Right renal cortex interstitium (tissue), 3 donors: ENCODE measurements around the gene ZC3H4. TPM values are rescaled to one million over a fixed set of nuclear protein-coding genes. Genes with fewer than 3 reads are reported as not detected.
"Not testable (repeated sequence)": the region's sequence is repeated elsewhere in the genome, so short reads cannot be mapped to it uniquely, and the experiment has no call there.

ENCODE experiments used
- DNase-seq, 3 donors: peaks; one replicate each; pipeline ENCODE4 v3.0.0-alpha.2; 2013; ENCODE audit warnings: low read depth in 3 of 3, low spot score in 2 of 3
- polyA plus RNA-seq, 3 donors: library from polyadenylated mRNA; unstranded; fragments of 120-200 nt; gene quantifications; one replicate each; pipeline ENCODE4 v1.2.1, GENCODE V29; 2013; ENCODE audit not compliant: insufficient read length in 3 of 3

The ZC3H4 gene
- polyA plus RNA-seq, 3 donors: 35.2 to 37.1 (median 36.2) TPM

- no peak for DNase-seq
These were observed 4.4 kb downstream of the ZC3H4 start for GRCh38 chr19:47109177-47109540.

DNA sequence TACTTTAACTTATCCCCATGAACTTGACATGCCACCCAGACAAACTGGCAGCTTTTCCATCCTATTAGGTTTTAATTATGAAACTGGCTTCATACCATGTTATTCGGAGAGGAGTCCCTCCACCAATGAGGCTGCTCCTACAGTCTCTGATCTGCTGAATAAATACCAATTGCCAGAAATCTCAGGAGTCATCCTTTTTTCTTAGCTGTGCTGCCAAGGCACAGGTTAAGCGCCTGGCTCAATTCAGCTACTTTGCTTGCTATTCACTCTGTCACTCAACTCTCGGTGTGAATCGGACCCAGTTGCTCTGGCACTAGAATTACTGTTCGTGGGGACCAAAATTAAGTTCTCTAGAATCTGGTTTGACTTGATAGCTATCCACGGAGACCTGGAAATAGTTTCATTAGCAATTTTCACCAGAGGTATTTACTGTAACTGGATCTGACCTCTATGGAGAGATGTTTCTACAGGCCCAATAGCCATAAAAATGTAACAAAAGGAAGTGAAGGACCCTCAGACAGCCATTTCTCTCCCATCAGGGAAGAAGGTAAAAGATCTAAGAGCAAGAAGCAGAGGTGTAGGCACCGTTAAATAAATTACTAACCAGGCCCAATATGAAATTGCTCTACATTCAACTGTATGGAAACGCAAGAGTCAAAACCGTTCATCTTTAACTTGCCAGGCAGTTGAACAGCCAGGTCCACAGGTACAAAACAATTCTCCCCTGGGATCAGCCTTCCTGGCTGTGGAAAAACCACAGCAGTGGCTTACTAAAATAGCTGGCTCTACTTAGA lies 5.4 kb downstream of the ZC3H4 start:
- DNase-seq: no peak

GRCh38 chr19:47107202-47107952 lies 6.2 kb downstream of the ZC3H4 start:
- DNase-seq: no peak

DNA sequence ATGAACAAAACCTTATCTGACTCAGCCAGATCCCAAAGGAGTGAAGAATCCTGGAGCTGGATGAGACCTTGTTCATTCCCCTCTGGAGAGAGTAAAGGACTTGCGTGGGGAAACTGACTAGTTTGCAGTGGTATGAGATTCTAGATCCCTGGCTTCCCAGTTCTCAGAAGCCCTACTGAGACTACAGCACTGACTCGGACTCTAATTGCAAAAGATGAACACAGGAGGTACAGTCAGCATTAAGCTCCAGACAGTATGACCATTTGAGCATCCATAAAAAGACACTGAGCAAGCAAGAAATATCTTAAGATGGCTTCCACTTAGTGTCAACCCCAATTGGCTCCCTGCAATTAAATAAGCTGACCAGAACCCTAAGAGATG lies 6.8 kb downstream of the ZC3H4 start:
- no peak for DNase-seq

DNA sequence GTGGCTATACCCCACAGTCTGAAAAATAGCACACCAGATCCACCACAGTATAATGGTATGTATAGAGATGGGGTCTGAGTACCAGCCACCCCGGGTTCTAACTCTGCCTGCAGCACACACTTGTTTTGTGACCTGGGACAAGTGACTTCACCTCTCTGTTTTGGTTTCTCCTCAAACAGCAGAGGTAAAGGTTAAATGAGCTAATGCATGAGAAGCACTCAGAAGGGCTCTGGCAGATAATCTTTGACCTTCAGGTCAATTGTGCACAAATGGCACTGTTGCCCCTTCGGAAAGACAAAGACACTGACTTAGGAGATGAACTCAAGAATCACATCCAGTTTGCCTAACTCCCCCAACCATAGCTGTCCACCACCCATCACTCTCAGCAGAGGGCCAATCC lies 7.7 kb downstream of the ZC3H4 start:
- no peak for DNase-seq

DNA sequence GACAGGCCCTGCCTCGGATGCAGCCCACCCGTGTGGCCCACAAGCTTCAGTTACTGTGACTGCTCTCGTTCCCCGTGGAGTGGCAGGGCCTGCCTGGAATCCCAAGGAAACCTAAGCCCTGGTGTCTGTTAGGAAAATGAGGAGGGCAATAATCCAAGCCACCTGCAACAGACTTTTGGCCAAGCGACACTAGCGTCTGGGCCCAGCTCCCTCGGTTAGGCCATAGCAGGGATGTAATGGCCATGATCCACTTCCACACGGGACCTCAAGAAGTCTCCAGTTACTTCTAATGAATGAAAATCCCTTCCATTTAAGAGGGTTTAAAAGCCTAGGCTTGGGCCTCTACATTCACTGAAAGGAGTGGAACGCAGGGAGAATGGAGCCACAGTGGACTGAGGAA lies 8.9 kb downstream of the ZC3H4 start:
- no peak for DNase-seq

DNA sequence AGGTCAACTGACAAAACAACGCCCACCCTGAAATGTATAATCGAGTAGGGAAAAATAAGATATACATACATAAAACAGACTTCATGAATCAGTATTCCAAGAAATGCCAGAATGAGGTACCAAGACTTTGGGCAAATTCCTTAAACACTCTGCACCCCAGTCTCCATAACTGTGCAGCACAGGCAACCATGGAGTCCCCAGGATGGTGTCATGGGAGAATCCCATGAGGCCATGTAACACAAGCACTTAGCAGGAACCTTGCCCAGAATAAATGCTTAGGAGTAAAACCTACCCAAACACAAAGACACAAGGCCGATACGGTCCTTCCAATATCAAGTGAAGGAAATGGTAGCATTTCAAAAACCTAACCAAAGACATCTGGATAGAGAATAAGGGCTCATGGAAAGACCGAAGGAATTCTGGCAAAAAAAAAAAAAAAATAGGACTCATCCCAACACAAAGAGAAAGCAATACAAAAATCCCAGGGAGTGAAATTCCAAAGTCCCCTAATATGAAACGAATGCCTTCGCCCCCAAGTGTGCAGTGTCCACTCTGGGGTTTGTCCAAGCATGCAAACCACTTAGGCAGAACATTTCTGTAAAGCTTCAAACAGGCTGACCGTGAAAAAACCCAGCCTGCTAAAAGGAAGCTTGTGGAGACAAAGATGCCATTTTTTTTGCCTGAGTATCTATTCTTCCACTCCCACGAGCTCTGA lies 11.1 kb downstream of the ZC3H4 start:
- no peak for DNase-seq

DNA sequence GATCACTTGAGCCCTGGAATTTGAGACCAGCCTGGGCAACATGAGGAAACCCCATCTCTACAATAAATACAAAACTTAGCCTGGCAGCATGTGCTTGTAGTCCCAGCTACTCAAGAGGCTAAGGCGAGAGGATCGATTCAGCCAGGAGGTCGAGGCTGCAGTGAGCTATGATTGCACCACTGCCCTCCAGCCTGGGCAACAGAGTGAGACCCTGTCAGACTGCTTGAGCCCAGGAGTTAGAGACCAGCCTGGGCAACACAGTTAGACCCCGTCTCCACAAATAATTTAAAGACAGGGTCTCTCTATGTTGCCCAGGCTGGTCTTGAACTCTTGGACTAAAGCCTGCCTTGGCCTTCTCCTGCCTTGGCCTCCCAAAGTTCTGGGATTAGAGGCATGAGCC lies 12.5 kb downstream of the ZC3H4 start:
- not testable (repeated sequence) for DNase-seq

DNA sequence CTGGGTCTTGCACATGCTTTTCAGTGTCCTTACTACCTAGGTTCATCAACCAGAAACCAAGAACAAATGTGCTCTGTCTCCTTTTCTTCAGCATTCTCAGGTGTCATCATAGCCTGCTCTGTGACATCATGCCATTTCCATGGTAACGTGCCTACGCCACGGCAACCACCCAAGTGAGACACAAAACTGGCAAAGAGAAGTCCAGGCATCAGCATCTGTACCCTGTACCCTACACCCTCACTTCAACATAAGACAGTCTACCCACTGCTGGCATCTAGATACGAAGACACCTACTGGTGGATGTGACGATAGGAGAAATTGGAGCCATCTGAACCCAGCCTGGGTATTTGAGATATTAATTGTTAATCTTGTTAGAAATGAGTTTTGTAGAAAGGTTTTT lies 13.3 kb downstream of the ZC3H4 start:
- no peak for DNase-seq

DNA sequence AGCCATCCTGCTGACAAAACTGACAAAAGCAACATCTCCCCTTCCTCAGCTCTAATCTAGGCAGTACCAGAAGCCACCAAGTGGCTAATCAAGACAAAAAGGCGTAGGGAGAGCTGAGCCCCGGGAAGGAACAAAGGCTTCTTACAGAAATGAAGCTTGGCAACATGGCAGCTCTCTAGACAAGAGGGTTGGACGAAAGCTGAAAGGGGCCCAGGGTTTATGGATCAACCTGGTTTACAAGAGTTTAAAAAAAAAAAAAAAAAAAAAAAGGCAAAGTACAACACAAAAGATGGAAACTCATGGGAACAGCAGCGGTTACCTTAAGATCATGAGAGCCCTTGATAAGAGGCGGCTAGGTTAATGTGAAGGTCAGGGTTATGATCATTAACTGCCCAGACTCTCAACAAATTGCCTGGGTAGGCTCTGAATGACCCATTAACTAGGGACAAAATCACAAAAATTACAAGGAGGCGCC lies 14.0 kb downstream of the ZC3H4 start:
- DNase-seq: no peak

DNA sequence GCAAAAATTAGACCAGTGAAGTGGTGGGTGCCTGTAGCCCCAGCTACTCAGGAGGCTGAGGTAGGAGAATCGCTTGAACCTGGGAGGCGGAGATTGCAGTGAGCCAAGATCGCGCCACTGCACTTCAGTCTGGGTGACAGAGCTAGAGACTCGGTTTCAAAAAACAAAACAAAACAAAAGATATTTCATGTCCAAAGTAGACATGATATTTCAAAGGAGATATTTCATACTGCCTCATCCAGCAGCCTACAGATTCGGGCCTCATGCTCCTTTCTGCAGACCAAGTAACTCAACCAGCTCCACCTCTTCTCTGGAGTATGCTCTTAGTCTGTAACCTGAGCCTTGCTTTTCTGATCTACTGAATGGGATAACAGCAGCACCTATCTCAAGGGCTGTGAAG lies 15.0 kb downstream of the ZC3H4 start:
- no peak for DNase-seq

DNA sequence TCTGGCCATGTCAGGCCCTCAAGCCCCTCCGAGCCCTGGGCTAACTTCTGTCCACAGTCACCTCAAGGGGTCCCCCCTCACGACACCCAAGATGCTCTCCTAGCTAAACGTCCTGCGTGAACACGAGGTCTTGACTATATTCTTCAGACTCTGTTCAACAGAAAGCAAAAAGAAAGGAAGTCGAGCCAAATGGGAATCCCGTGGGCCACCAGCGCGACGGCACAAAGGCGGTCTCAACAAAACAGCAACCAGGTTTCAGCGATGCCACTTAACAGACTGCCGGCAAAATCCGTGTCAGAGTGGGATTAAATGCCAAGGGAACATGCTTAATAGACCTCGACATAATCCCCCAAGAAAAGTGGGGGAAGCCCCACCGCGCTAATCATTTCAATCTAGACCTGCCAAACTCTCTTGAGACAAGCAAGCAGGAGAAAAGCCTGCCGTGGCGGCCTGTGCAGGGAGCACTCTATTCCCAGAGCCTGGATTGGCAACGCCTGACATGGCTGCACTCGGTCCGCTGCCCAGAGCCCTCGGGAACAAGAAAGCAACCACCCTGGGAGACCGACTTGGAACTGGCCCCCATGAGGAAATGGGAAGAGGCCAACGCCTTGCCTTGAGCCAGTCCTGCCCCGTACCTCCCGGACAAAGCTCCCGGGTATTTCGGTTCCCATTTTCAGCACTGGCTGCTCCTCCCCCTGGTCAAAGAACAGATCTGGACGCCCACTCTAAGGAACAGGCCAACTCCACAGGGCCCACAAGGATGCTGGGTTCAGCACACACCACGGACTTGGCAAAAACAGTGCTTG lies 16.0 kb downstream of the ZC3H4 start:
- DNase-seq: no peak

DNA sequence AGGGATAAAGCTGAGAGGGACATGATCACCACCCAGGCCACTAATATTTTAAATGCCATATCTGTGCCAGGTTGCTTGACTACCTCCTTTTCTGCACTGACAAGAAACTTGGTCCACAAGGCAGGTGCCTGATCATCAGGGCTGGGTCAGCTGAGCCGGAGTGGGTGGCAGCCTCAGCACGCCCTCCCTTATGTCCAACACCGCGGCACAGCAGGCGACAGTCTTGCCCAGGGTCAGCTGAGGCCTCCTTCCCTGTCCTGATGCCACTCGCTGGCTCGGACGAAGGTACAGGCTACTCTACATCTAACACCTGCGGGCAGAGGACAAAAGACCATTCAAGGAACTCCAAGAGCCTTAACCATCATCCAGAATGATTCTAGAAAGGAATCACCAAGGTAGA lies 16.9 kb downstream of the ZC3H4 start:
- no peak for DNase-seq

GRCh38 chr19:47096100-47096704 lies 17.4 kb downstream of the ZC3H4 start:
- DNase-seq: no peak

DNA sequence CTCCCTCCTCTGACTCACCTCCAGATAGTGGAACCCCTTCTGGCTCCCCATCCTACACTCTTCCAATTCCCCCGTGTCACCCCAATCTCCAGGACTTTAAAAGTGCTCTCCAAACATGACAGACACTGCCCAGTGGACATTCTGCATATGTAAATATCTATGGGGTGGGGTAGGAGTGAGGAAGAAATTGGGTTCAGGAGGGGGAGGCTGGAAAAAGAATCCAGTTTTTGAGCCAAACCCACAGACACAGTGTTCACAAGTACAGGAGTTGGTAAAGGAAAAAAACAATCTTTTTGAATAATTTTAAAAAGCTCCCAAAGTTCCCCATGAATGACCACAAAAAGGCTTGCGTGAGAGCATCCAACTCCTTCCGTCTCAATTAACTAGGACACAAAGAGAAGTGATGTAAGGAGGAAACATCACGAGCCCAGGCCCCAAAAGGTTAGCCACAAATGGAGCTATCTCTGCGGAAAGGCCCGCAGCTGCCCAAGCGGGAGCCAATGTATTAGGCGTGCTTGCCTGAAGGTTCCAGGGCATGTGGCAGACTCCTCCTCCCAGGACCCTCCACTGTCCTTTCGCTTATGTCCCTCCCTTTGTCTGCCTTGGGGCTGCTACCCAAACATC lies 18.0 kb downstream of the ZC3H4 start:
- no peak for DNase-seq

DNA sequence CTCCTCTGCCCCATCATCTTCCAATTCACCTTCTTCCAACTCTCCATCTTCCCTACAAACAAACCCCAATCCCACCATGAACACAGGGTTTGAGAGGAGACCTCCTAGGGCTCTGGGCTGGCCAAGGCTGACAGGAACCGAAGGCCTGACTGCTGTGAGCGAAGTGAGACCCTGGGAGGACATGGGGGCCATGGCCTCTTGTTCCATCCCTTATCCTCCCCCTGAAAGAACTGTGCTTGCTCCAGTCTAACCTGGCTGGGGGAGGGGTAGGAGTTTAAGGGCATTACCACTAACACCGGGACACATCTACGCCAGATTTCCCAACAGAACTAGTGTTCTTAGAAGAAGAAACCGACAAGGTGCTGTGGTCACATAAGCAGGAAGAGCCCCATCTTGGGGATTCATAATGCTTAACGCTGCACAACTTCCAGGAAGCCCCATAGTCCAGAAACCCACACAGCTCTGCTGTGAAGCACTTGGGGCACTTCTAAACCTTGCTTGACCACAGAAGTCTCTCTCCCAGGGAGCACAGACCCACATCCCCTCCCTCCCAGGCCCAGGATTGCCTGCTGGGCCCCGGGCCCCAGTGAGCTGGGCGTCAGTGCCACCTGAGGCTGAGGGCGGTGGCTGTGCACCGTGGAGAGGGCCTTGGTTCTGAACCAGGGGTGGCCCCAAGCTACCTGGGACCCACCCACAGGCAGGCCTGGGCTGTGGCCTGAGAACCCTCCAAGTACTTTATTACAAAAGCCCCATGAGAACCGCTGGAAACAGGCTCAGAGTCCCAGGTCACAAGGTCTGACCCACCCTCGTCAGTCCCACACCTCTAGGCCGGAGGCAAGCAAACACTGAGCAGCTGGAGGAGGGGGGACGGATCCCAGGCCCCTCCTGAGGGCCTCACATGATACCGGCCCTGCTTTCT lies 18.8 kb downstream of the ZC3H4 start:
- DNase-seq: no peak

- no peak for DNase-seq
These were observed 19.7 kb downstream of the ZC3H4 start for GRCh38 chr19:47093841-47094240.

DNA sequence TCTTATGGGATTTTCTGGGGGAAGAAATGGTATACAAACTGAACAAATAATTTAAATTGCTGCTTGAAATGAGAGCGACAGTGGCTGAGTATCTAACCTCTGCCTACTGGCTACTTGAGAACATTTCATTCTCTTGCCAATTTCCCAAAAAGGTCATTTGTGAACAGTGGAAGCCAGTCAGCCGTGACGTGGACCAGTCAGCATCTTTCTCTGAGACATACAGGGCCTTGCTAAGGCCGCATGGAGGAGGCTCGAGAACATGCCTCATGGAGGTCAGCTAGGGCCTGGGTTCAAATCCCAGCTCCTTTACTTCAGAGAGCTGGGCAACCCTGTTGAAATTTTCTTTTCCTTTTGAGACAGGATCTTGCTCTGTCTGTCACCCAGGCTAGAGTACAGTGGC lies 20.3 kb downstream of the ZC3H4 start:
- DNase-seq: no peak
